Endothelial cell of umbilical vein (primary cell): Measurements from ENCODE around the gene GAD2. TPM values are rescaled to one million over a fixed set of nuclear protein-coding genes. Genes with fewer than 3 reads are reported as not detected.

Source experiments
- BruUV-seq: library from RNA; stranded (reverse); fragments of 400-500 nt; replicated peaks from 2 replicates; lab custom pipeline; 2021; lab: Mats Ljungman, UMichigan
- CTCF ChIA-PET: fragments of 300-600, 350-600 bp; sonication (Branson Sonifier 250); formaldehyde crosslinking; loops from one replicate; lab custom pipeline; 2021; ENCODE audit warnings: antibody characterized with exemption, inconsistent platforms; lab: Charles Lee
- POLR2A ChIA-PET: fragments of 300-600, 350-600 bp; sonication (Branson Sonifier 250); formaldehyde crosslinking; loops from one replicate; lab custom pipeline; 2021; ENCODE audit warnings: antibody characterized with exemption, inconsistent platforms; lab: Charles Lee
- DNase-seq: peaks from one replicate; pipeline ENCODE4 v3.0.0-alpha.2; 2011; ENCODE audit warnings: low read depth, low spot score
- FAIRE-seq: peaks from 2 replicates; lab custom pipeline; 2011; peaks lifted over from hg19 to GRCh38; lab: Jason Lieb, UNC
- H2AFZ ChIP-seq: 2 replicates; pipeline ENCODE4 v1.6.0; 2012; ENCODE audit warnings: low read depth, low read length, control low read depth, inconsistent platforms
- H3K27ac ChIP-seq: 2 replicates; pipeline ENCODE4 v1.5.1; 2011; ENCODE audit warnings: low read depth, mild to moderate bottlenecking, control low read depth, low read length, moderate library complexity; ENCODE audit not compliant: insufficient read depth
- H3K27me3 ChIP-seq, 2 experiments: 2 replicates each; pipeline versions ENCODE4 v1.6.0 to v1.6.1; 2011; ENCODE audit warnings: low read length in 2 of 2, mixed read lengths in 1 of 2; ENCODE audit not compliant: control insufficient read depth in 2 of 2, insufficient read depth in 2 of 2
- H3K36me3 ChIP-seq, 2 experiments: 2 replicates in 1 of 2; 3 replicates in 1 of 2; pipeline ENCODE4 v1.5.1; 2011; ENCODE audit warnings: low read length in 2 of 2, mild to moderate bottlenecking in 1 of 2, moderate library complexity in 1 of 2; ENCODE audit not compliant: control insufficient read depth in 2 of 2, insufficient read depth in 2 of 2; ENCODE audit errors: extremely low read depth in 1 of 2
- H3K4me1 ChIP-seq: 3 replicates; pipeline ENCODE4 v1.5.1; 2011; ENCODE audit warnings: mild to moderate bottlenecking, low read length; ENCODE audit not compliant: control insufficient read depth, insufficient read depth; ENCODE audit errors: extremely low read depth
- H3K4me2 ChIP-seq: 2 replicates; pipeline ENCODE4 v1.6.1; 2011; ENCODE audit warnings: low read length, control low read depth, mixed read lengths; ENCODE audit not compliant: insufficient read depth
- H3K4me3 ChIP-seq, 3 experiments: fragments of 200-600 bp in 1 of 3; sonication (generic), shearing (Covaris generic) in 1 of 3; replicated peaks in 1 of 3; 2 replicates each; pipeline ENCODE4 v1.5.1; 2011 to 2016; ENCODE audit warnings: control low read depth in 3 of 3, low read length in 3 of 3, mild to moderate bottlenecking in 2 of 3, inconsistent platforms in 1 of 3, low read depth in 1 of 3, moderate library complexity in 1 of 3; ENCODE audit not compliant: insufficient read depth in 1 of 3
- H3K79me2 ChIP-seq: 2 replicates; pipeline ENCODE4 v1.6.0; 2012; ENCODE audit warnings: low read length, inconsistent platforms; ENCODE audit not compliant: control insufficient read depth, insufficient read depth
- H3K9ac ChIP-seq: replicated peaks from 2 replicates; pipeline ENCODE3; 2011; ENCODE audit warnings: low read length, control low read depth; ENCODE audit not compliant: insufficient read depth; ENCODE audit errors: extremely low read depth
- H3K9me1 ChIP-seq: replicated peaks from 3 replicates; pipeline ENCODE4 v1.6.0; 2011; ENCODE audit warnings: mild to moderate bottlenecking, low read length; ENCODE audit not compliant: control insufficient read depth, insufficient read depth; ENCODE audit errors: extremely low read depth
- H3K9me3 ChIP-seq: replicated peaks from 2 replicates; pipeline ENCODE4 v1.5.1; 2012; ENCODE audit warnings: low read length, inconsistent platforms; ENCODE audit not compliant: control insufficient read depth, insufficient read depth
- H4K20me1 ChIP-seq: replicated peaks from 2 replicates; pipeline ENCODE3; 2011; ENCODE audit warnings: mild to moderate bottlenecking, low read length; ENCODE audit not compliant: control insufficient read depth, insufficient read depth; ENCODE audit errors: extremely low read depth
- CTCF ChIP-seq, 2 donors: IDR thresholded peaks; 1 replicate in 1 of 2; 2 replicates in 1 of 2; pipeline ENCODE4 v1.5.1; 2011; ENCODE audit warnings: low read length in 2 of 2, mild to moderate bottlenecking in 2 of 2, moderate library complexity in 2 of 2, control low read depth in 1 of 2, inconsistent platforms in 1 of 2, low read depth in 1 of 2; ENCODE audit not compliant: insufficient read depth in 1 of 2; ENCODE audit errors: extremely low read depth in 1 of 2
- EZH2 ChIP-seq: IDR thresholded peaks from 2 replicates; pipeline ENCODE4 v1.6.1; 2012; ENCODE audit warnings: borderline replicate concordance, low read depth, mild to moderate bottlenecking, moderate library complexity, low read length, inconsistent platforms; ENCODE audit not compliant: severe bottlenecking
- FOS ChIP-seq: IDR thresholded peaks from 2 replicates; pipeline ENCODE4 v1.6.1; 2011; ENCODE audit warnings: mild to moderate bottlenecking, low read length, moderate library complexity, borderline replicate concordance; ENCODE audit not compliant: insufficient read depth
- GATA2 ChIP-seq: IDR thresholded peaks from 2 replicates; pipeline ENCODE4 v1.7.0; 2011; ENCODE audit warnings: low read depth, mild to moderate bottlenecking, moderate library complexity, mixed read lengths, low read length; ENCODE audit not compliant: insufficient read length, insufficient read depth
- JUN ChIP-seq: IDR thresholded peaks from 2 replicates; pipeline ENCODE4 v1.6.1; 2011; ENCODE audit warnings: borderline replicate concordance, low read depth; ENCODE audit not compliant: insufficient read length, insufficient read depth
- MAX ChIP-seq: IDR thresholded peaks from 2 replicates; pipeline ENCODE4 v1.6.1; 2011; ENCODE audit not compliant: insufficient read depth, insufficient read length
- MYC ChIP-seq: IDR thresholded peaks from one replicate; pipeline ENCODE4 v1.6.1; 2011; ENCODE audit warnings: mild to moderate bottlenecking, low read depth, low read length
- POLR2A ChIP-seq: IDR thresholded peaks from 2 replicates; pipeline ENCODE4 v1.6.1; 2012; ENCODE audit warnings: low read depth, mild to moderate bottlenecking, control low read depth, low read length
- POLR2AphosphoS5 ChIP-seq: IDR thresholded peaks from 2 replicates; pipeline ENCODE4 v1.6.1; 2012; ENCODE audit warnings: low read depth, mild to moderate bottlenecking, control low read depth, low read length, moderate library complexity; ENCODE audit not compliant: insufficient read depth
- dilution Hi-C: fragments of 300-500 bp; cut with MboI; formaldehyde crosslinking; loops from one replicate; pipeline ENCODE4 v1.15.0; 2019; ENCODE audit warnings: low sequenced_read_pairs; ENCODE audit not compliant: extremely low pct_ligation_motif_present
- intact Hi-C: fragments of 100-400 bp; cut with micrococcal nuclease; formaldehyde crosslinking; loops from one replicate; pipeline ENCODE4 v1.10.0; 2022
- polyA plus RNA-seq, 4 experiments: library from polyadenylated mRNA; depleted of rRNA in 3 of 4; stranded (reverse) in 3 of 4; unstranded in 1 of 4; fragments of >200 nt; gene quantifications; 2 replicates each; pipeline versions ENCODE4 v1.2.1 to v1.2.3, GENCODE V29; 2011 to 2012; ENCODE audit warnings: missing spikeins in 1 of 4
- total RNA-seq: library from RNA; stranded (reverse); gene quantifications from 2 replicates; pipeline ENCODE4 v1.2.3, GENCODE V29; 2021

The GAD2 gene
- total and polyA plus RNA-seq, 2 donors (not counting 3 experiments of a cell fraction or from before 2014, with no cell fraction given) = not detected

- peaks cover 25 to 40% of the 10 kb centered on the region in 2 experiments for H3K27me3 ChIP-seq
- CTCF ChIA-PET = no interaction called here
- H3K9ac ChIP-seq = no peak overlapping the region
- no peak overlapping the region for H3K27ac ChIP-seq
- no peak overlapping the region for H3K4me2 ChIP-seq
- H2AFZ ChIP-seq = no peak overlapping the region
- no TSS peak for BruUV-seq
- intact Hi-C loops = no loop called here
- DNase-seq (no peak), FAIRE-seq (no peak)
- no peaks in the 10 kb centered on the region for H3K9me3 ChIP-seq
- H3K9me1 ChIP-seq = no peaks in the 10 kb centered on the region
- H3K36me3 ChIP-seq = no peaks in the 10 kb centered on the region
- H3K4me1 ChIP-seq = no peaks in the 10 kb centered on the region
- H3K4me3 ChIP-seq = no peak overlapping the region
- TF ChIP-seq FOS (no peak), POLR2AphosphoS5 (no peak), CTCF (IDR thresholded peaks at IDR 0.05; ENCODE audit: extremely low read depth in 1 of 2, insufficient read depth in 1 of 2, low read depth in 1 of 2, low read length in 2 of 2) (no peak), MAX (no peak), MYC (no peak), JUN (no peak), EZH2 (no peak), POLR2A (no peak), GATA2 (no peak)
- dilution Hi-C loops = no loop called here
- no peaks in the 10 kb centered on the region for H4K20me1 ChIP-seq
- H3K79me2 ChIP-seq = no peaks in the 10 kb centered on the region
- POLR2A ChIA-PET = no interaction called here
Measured at GRCh38 chr10:26219676-26220075, 3.1 kb downstream of the GAD2 start.
